Erythroblast (primary cell): ENCODE results near the gene ACADS.

Experiments
- DNase-seq, 2 experiments: peaks; one replicate each; lab custom pipeline; 2025; lab: John Stamatoyannopoulos, UW
- GATA1 ChIP-seq: IDR thresholded peaks from 2 replicates; pipeline ENCODE4 v1.6.1; 2011; ENCODE audit warnings: low read depth, mild to moderate bottlenecking, control low read depth, low read length, moderate library complexity
- POLR2A ChIP-seq: IDR thresholded peaks from 2 replicates; pipeline ENCODE4 v1.6.1; 2011; ENCODE audit warnings: mild to moderate bottlenecking, low read length

ACADS gene

DNA sequence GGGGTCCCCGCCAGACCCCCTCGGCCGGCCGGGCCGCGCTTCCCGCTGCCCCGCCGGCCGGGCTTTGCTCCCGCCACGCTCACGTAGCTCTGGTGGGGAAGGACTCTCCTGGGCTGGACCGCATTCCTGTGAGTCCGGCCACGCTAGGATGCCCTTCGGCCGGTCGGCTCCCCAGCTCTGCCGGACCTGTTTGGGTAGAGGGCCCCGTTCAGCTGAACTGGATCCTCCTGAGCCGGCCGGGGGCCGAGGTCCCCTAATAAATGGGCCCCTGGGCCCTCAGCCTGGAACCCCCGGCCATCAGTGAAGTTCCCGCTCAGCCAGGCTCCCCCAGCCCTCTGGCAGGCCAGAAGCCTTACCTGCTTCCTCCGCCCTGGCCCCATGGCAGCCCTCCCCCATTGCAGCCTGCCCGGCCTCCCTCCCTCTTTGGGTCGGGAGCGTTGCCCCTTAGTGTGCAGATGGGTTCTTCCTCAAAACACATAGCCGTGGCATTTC lies 14.8 kb upstream of the ACADS start:
- TF ChIP-seq POLR2A (no peak), GATA1 (no peak)
- DNase-seq, result peak; percentile 32 to 39

DNA sequence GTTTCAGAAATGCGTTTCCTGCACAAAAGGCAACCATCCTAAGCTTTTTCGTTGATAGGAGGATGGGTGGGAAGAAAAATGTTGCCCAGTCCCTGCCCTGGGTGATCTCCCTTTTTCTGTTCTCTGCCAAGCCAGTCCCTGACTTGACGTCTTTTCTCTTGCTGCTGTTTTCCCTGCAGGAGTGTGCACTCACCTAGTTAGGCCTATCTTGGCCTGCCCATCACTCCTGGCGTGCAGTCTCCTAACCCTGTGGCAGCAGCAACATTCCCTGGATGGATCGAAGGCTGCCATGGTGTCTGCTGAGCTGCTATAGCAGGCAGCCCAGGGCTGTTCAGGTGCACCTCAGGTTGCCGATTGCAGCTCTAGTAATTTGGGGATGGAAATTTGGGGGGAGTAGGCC lies 14.2 kb upstream of the ACADS start:
- TF ChIP-seq GATA1 (no peak), POLR2A (no peak)
- no peak for DNase-seq

DNA sequence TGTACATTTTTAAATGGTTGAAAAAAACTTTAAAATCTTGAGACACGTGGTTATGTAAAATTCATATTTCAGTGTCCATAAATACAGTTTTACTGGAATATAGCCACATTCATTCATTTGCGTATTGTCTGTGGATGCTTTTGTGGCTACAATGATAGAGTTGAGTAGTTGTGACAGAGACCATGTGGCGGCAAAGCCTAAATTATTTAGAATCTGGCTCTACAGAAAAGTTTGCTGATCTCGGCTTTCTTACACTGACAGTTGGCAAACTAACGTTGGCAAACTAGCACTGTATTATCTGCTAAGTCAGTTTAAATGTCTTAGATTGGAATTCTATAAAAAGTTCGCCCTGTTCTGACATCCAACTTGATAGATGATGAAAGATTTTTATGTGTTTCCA lies 13.0 kb upstream of the ACADS start:
- no peak for DNase-seq
- no peak for TF ChIP-seq POLR2A
- no peak for TF ChIP-seq GATA1

DNA sequence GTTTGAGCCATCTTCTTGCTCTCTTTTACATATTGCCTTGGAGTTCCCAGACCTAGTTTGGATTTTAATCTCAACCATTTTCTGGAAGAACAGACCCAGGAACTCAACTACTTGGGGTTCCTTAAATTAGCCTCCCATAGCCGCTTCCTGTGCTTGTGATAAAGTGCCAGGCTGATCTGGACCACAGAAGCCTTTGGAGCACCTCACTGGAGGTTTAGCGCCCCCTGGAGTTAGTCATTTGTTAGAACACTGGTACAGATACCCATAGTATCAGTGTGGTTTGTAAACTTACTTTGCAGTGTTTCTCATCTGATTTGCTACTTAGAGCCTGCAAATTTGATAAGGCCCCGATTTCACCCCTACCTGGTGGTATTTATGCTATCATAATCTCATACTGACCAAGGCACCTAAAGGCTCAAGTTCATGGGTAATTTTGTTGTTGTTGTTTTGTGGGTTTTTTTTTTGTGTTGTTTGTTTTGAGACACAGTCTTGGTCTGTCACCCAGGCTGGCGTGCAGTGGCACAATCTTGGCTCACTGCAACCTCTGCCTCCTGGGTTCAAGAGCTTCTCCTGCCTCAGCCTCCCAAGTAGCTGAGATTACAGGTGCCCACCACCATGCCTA lies 11.7 kb upstream of the ACADS start:
- peak; percentile 81 to 89 for DNase-seq
- TF ChIP-seq GATA1, result no peak
- no peak for TF ChIP-seq POLR2A

DNA sequence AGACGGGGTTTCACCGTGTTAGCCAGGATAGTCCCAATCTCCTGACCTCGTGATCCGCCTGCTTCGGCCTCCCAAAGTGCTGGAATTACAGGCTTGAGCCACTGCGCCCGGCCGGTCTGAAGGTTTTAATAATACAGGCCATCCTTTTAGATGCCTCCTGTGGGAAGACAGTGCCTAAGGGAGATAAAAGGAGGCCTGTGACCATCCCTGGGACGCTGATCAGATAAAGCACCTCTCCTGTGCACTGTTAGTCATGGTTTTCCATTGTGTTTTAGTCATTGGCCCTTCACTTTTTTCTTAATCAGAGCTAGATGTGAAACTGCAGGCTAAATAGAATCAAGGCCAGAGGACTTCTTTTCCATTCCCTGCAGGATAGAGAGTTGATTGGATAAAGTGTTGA lies 7.6 kb upstream of the ACADS start:
- no peak for DNase-seq
- no peak for TF ChIP-seq POLR2A
- TF ChIP-seq GATA1, result no peak

DNA sequence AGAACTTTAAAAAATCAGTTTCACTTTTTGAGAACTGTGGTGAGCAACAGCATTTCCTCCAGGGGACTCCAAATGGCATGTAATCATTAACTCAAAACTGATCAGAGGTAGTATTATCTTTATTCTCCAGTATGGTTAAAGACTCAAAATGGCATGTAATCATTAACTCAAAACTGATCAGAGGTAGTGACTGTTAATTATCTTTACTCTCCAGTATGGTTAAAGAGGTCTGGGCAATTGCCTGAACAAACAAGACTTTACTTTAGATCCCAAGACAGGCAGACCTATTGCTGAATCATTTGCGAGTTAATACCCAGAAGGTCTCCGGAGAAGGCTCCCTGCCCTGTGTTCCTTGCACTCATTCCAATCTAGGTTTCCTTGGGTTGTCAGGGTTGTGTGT lies 6.6 kb upstream of the ACADS start:
- TF ChIP-seq POLR2A (no peak), GATA1 (no peak)
- peak in 1 of 2 experiments; percentile 24 for DNase-seq

DNA sequence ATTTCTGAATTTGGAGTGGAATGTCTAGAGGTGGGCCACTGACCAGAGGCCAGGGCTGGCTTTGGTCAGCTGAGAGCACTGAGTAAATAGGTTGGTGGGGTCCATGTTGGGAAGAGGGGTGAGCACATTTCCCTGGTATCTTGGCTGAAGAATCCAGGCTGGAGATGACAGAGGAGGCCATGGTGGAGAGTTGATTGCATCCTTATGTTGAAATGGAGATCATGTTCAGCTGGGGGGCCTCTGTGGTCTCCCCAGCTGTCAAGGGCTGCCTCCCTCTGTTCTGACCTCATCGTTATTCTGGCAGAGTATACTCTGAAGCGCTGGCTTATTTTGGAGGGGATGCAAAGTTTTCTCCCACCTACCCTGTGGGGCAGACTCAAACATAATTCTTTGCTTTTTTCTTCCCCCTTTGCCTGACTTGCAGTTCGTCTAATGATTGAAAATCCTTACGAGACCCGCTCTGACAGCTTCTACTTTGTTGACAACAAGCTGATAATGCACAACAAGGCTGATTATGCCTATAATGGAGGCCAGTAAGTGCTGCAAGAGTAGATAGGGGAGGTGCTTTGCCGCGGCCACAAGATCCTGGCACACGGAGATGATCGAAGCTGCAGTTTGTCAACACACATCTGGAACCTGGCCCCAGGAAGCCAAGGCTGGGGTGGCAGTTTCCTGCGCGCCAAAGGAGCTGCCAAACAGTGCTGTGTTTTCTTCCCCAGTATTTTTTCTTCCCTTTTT lies 6.0 kb upstream of the ACADS start:
- TF ChIP-seq GATA1 (no peak), POLR2A (no peak)
- no peak for DNase-seq

DNA sequence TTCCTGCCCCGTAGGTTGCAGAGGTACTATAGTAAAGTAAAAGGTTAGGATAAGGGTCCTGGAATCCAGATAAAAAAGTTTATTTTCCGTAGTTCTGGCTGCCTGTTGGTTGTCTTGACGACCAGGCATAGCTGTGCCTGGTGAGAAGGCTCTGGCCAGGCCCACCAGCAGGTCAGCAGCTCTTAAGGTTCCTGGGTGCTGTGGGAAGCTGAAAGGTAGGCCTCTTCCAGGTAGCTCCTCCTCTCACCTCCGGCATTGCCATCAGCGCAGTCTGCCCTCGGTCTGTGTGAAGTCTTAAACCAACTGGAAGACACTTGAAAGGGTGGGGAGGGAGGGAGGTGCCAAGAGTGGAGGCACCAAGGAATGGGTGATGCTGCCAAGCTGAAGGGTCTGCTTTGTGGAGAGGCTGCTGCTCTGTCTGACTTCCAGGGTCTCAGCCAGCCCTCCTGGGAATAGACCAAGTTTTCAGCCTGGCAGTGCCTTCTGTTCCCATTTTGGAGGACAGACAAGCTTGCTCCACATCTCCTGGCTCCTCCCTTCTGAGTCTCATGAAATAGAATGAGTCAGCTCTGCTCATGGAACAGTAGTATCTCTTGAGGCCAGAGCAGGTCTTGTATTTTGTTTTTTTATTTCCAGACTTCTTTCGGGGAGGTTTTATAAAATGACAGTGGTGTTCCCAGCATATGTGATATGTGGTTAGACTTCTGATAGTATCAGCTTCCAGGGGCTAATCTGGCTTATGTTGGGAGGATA lies 5.2 kb upstream of the ACADS start:
- DNase-seq, result peak; percentile 80 to 83
- TF ChIP-seq GATA1 (no peak), POLR2A (peak; percentile 46)

DNA sequence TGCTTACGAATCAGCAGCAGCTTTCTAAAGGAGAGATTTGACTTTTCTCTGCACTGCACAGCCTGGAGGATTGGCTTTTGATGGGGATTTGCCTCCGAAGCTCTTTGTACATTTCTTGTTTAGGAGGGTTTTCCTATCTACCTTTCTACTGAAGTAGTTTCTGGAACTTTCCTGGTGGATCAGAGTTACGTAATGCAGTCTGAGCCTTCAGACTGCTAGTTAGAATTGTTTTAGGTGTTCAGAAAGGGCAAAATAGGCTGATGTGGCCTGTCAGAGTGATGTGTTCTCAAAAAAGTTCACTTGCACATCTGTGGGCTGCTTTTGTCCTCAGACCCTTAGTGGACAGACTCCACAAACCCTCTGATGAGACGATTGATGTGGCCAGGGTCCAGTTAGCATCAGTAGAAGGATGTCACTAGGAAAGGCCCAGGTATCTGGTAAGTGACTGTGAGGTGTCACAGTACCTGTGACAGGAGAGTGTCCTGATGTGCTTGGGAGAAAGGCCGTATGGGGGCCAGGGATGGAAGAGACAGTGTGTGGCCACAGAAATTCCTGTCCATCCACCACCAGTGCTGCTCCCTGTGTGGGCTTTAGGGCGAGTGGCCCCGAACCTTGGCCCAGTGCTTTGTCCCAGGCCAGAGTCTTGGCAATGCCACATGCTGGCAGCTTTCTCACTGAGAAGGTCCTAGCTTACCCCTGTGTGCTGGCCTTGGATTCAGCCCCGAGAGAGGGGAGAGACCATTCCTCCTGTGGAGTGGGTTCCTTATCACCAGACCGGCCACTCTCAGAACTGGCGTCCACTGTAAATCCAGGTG lies 4.4 kb upstream of the ACADS start:
- no peak for TF ChIP-seq POLR2A
- no peak for TF ChIP-seq GATA1
- no peak for DNase-seq

DNA sequence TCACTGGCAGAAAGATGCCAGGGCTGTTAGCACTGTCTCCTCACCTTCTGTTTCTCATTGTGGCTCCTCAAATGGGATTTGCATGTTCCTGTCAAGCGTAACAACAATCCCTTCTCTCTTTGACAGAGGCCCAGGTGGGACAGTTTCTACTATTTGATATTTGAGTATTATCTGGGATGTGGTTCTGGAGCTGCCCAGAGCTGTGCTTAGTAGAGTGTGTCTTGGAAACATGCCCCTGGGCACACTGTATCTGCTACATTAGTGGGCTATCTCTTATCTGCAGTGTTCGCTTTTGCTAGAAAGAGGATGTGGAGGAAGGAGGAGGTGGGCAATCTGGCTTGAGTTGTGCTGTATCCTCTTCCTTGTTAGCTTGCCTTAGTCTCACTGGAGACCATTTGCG lies 3.8 kb upstream of the ACADS start:
- DNase-seq, result no peak
- no peak for TF ChIP-seq GATA1
- no peak for TF ChIP-seq POLR2A

DNA sequence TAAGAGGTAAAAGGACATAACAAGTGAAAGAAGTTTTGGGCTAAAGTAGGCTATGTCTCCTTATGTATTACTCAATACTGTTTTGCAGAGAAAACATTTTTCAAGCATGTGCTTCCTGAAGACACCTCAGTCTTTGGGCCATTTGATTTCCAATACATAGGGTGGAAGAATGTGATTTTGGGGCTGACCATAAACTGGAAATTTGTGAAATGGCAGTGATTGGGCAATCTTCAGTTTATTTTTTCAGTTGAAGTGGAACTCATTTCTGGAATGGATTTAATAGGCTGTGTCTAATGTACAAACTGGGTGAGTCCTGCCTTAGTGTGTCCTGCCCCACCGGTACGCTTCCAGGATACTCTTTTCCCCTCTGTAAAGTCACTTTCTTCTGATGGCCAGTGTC lies 2.8 kb upstream of the ACADS start:
- TF ChIP-seq POLR2A (no peak), GATA1 (no peak)
- no peak for DNase-seq

DNA sequence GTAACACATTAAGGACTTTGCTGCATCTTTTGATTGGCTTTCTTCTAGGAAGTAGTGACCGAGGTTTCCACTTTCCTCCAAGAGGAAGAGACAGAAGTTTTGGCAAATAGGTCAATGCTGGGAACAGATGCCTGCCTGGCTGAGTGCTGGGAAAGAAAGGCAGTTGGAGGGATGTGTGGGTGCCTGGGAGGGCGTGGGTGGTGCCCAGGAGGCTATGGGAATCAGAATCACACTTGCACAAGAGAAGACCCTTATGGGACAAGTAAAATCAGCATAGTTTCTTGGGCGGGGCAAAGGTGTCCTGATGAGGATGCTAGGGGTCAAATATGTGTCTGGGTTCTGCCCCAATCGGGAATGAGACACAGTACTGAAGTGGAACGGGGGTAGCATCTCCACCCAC lies 906 bp upstream of the ACADS start:
- TF ChIP-seq POLR2A, result no peak
- TF ChIP-seq GATA1, result no peak
- no peak for DNase-seq

DNA sequence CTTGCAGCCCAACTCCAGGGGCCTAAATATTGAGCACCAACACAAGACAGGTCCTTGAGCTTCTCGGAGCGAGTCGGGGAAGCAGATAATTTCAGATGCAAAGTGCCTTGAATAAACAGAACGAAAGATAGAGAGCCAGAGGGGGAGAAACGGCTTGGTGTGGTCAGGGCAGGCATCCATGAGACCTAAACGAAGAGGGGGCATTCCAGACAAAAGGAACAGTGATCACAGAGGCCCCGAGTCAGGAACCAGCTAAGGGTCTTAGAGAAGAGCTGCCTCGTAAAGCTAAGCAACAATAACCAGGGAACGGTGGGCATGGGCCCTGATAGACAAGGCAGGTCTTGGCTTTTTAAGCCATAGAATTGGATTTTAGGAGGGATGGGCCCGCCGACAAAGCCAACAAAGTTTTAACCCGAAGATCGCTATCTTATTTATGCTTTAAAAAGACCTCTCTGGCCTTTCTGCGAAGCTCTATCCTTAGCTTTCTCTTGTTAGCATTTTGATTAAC lies 421 bp upstream of the ACADS start:
- DNase-seq, result no peak
- TF ChIP-seq POLR2A, result no peak
- no peak for TF ChIP-seq GATA1
